Measurements from ENCODE around the gene TAS2R38.

TAS2R38 gene

GRCh38 chr7:141946796-141947195 is 26.8 kb downstream of the TAS2R38 start, which contains the start of gene CLEC5A:
Gene CLEC5A (minus strand): TSS chr7:141946974. CDS start chr7:141946292, 682 bp downstream.
- Histone ChIP-seq H3K4me2 (ENCODE audit: low read length) (no peak within 1 kb of the TSS), H3K4me3 (ENCODE audit: low read length) (no peak within 1 kb of the TSS), H3K9me2 (replicated peaks; ENCODE audit: control insufficient read depth, low read length) (no peaks in the 10 kb centered on the region; the same call in 1 of the 2 replicates), H3K79me2 (ENCODE audit: control insufficient read depth, low read length) (no peaks in the 10 kb centered on the region), H3K27ac (ENCODE audit: low read depth, low read length) (no peak within 1 kb of the TSS), H3K27me3 (ENCODE audit: control insufficient read depth, low read length) (no peaks in the 10 kb centered on the region), H3K4me1 (ENCODE audit: control insufficient read depth, low read length) (no peaks in the 10 kb centered on the region), H3F3A (ENCODE audit: control insufficient read depth, insufficient read depth) (no peaks in the 10 kb centered on the region), H3K36me3 (ENCODE audit: control insufficient read depth, low read length) (no peaks in the 10 kb centered on the region), H3K9me3 (ENCODE audit: control insufficient read depth, insufficient read depth, low read length) (no peaks in the 10 kb centered on the region), H4K20me1 (ENCODE audit: control insufficient read depth, insufficient read depth, low read depth, low read length) (no peaks in the 10 kb centered on the region)
- TF ChIP-seq CTCF (IDR thresholded peaks at IDR 0.05; ENCODE audit: low read depth, low read length, poor library complexity, severe bottlenecking), result no peak

GRCh38 chr7:141945356-141945755 is 28.2 kb downstream of the TAS2R38 start:
- Histone ChIP-seq H3K4me2 (ENCODE audit: low read length) (no peak overlapping the region), H3K27ac (ENCODE audit: low read depth, low read length) (no peak overlapping the region)
- TF ChIP-seq EZH2phosphoT487 (IDR thresholded peaks at IDR 0.05; ENCODE audit: borderline replicate concordance, low read length), result no peak
- TF ChIP-seq CTCF (IDR thresholded peaks at IDR 0.05; ENCODE audit: low read depth, low read length, poor library complexity, severe bottlenecking), result no peak

GRCh38 chr7:141944811-141945210 is 28.8 kb downstream of the TAS2R38 start:
- H3K79me2 ChIP-seq (ENCODE audit: control insufficient read depth, low read length), result no peaks in the 10 kb centered on the region
- TF ChIP-seq CTCF (IDR thresholded peaks at IDR 0.05; ENCODE audit: low read depth, low read length, poor library complexity, severe bottlenecking) (no peak), EZH2phosphoT487 (IDR thresholded peaks at IDR 0.05; ENCODE audit: borderline replicate concordance, low read length) (no peak)
- H3K4me1 ChIP-seq (ENCODE audit: control insufficient read depth, low read length), result no peaks in the 10 kb centered on the region
- H3K9me3 ChIP-seq (ENCODE audit: control insufficient read depth, insufficient read depth, low read length), result no peaks in the 10 kb centered on the region
- no peak overlapping the region for H3K4me2 ChIP-seq (ENCODE audit: low read length)
- H3K36me3 ChIP-seq (ENCODE audit: control insufficient read depth, low read length), result no peaks in the 10 kb centered on the region
- H3K27ac ChIP-seq (ENCODE audit: low read depth, low read length), result no peak overlapping the region
- no peaks in the 10 kb centered on the region for H3F3A ChIP-seq (ENCODE audit: control insufficient read depth, insufficient read depth)
- H3K4me3 ChIP-seq (ENCODE audit: low read length), result no peak overlapping the region
- no peaks in the 10 kb centered on the region; the same call in 1 of the 2 replicates for H3K9me2 ChIP-seq (replicated peaks; ENCODE audit: control insufficient read depth, low read length)
- H3K27me3 ChIP-seq (ENCODE audit: control insufficient read depth, low read length), result no peaks in the 10 kb centered on the region
- no peaks in the 10 kb centered on the region for H4K20me1 ChIP-seq (ENCODE audit: control insufficient read depth, insufficient read depth, low read depth, low read length)

More at GRCh38 chr7:141945356-141945755, 28.2 kb downstream of the TAS2R38 start:
- Histone ChIP-seq H3K27me3 (ENCODE audit: control insufficient read depth, low read length) (no peaks in the 10 kb centered on the region), H3F3A (ENCODE audit: control insufficient read depth, insufficient read depth) (no peaks in the 10 kb centered on the region), H3K9me2 (replicated peaks; ENCODE audit: control insufficient read depth, low read length) (no peaks in the 10 kb centered on the region; the same call in 1 of the 2 replicates), H3K79me2 (ENCODE audit: control insufficient read depth, low read length) (no peaks in the 10 kb centered on the region), H3K9me3 (ENCODE audit: control insufficient read depth, insufficient read depth, low read length) (no peaks in the 10 kb centered on the region), H3K36me3 (ENCODE audit: control insufficient read depth, low read length) (no peaks in the 10 kb centered on the region), H3K4me3 (ENCODE audit: low read length) (no peak overlapping the region), H3K4me1 (ENCODE audit: control insufficient read depth, low read length) (no peaks in the 10 kb centered on the region), H4K20me1 (ENCODE audit: control insufficient read depth, insufficient read depth, low read depth, low read length) (no peaks in the 10 kb centered on the region)
